Hepatocyte (in vitro differentiated cells): ENCODE data around the gene PRRC2A.

ENCODE experiments used
- CTCF ChIP-seq: fragments of 200-600 bp; sonication (generic); IDR thresholded peaks from 2 replicates; pipeline ENCODE4 v1.5.1; 2016; ENCODE audit warnings: antibody characterized with exemption, mild to moderate bottlenecking; ENCODE audit not compliant: poor library complexity
- EZH2phosphoT487 ChIP-seq: fragments of 200-600 bp; sonication (generic); IDR thresholded peaks from one replicate; pipeline ENCODE4 v1.6.1; 2018; ENCODE audit warnings: antibody characterized with exemption, mild to moderate bottlenecking, low read depth, moderate library complexity; ENCODE audit not compliant: unreplicated experiment, severe bottlenecking

GRCh38 chr6:31660381-31661261, 40.1 kb downstream of the PRRC2A start, which contains the start of gene C6orf47:
- TF ChIP-seq CTCF = no peak
- no peak for TF ChIP-seq EZH2phosphoT487
